Ovary (tissue), 3 donors: Measurements from ENCODE around the gene SLC12A3.

Source experiments
- CTCF ChIP-seq, 3 donors: fragments of 450-650 bp in 2 of 3; fragments of 200-600 bp in 1 of 3; IDR thresholded peaks; one replicate each; pipeline versions ENCODE4 v1.5.1 to v1.8.0; 2016 to 2022; ENCODE audit warnings: antibody characterized with exemption in 3 of 3, mild to moderate bottlenecking in 1 of 3
- EP300 ChIP-seq: sonication (generic); formaldehyde crosslinking; IDR thresholded peaks from one replicate; pipeline ENCODE4 v1.6.1; 2017; ENCODE audit warnings: antibody characterized with exemption
- POLR2A ChIP-seq: fragments of 450-650 bp; IDR thresholded peaks from one replicate; pipeline ENCODE4 v1.6.1; 2017; ENCODE audit warnings: antibody characterized with exemption, mild to moderate bottlenecking, moderate library complexity
- donor health status: DM: no; HTN: no; CAD: no.

- TF ChIP-seq CTCF (IDR thresholded peaks at IDR 0.05) (no peak), POLR2A (no peak), EP300 (no peak)
These were observed 78.9 kb downstream of the SLC12A3 start for GRCh38 chr16:56943761-56944375.
